Activated CD8-positive, alpha-beta memory T cell treated with anti-CD3 and anti-CD28 coated beads, Interleukin-2, amount 50 U/mL, for 24 hours (primary cell): ENCODE measurements around the gene PIAS3.
A peak's percentile ranks its signal among the peaks of the same experiment; 100 is the strongest.
"Not testable (repeated sequence)": the region's sequence is repeated elsewhere in the genome, so short reads cannot be mapped to it uniquely, and the experiment has no call there.

ENCODE experiments used
- DNase-seq: peaks from one replicate; pipeline ENCODE4 v3.0.0-alpha.2; 2020; ENCODE audit errors: extremely low read depth

The PIAS3 gene

GRCh38 chr1:145823565-145824498 lies 35.0 kb downstream of the PIAS3 start, which contains the start of the genes POLR3C and RNF115:
Gene POLR3C (plus strand): TSS chr1:145824200. CDS start chr1:145825777, 1,577 bp downstream.
Gene RNF115 (minus strand): TSS chr1:145824095. CDS start chr1:145823873, 222 bp downstream.
- peak; percentile 66 for DNase-seq

GRCh38 chr1:145822779-145823331 lies 36.0 kb downstream of the PIAS3 start:
- not testable (repeated sequence) for DNase-seq

- not testable (repeated sequence) for DNase-seq
Observed at GRCh38 chr1:145818095-145818494, 40.8 kb downstream of the PIAS3 start.

GRCh38 chr1:145812977-145813810 lies 45.7 kb downstream of the PIAS3 start:
- DNase-seq = not testable (repeated sequence)

GRCh38 chr1:145806844-145807243 lies 52.0 kb downstream of the PIAS3 start:
- no peak for DNase-seq

GRCh38 chr1:145806408-145806807 lies 52.5 kb downstream of the PIAS3 start:
- no peak for DNase-seq

GRCh38 chr1:145805057-145805456 lies 53.8 kb downstream of the PIAS3 start:
- DNase-seq = no peak

- DNase-seq = no peak
Observed at GRCh38 chr1:145804235-145805045, 54.4 kb downstream of the PIAS3 start.

- DNase-seq = no peak
Observed at GRCh38 chr1:145799806-145800205, 59.1 kb downstream of the PIAS3 start.
